Heart left ventricle (tissue), 13 donors: ENCODE measurements around the gene SSU72.

Experiments used
- POLR2A ChIP-seq, 2 donors: fragments of 450-650 bp; IDR thresholded peaks; one replicate each; pipeline ENCODE4 v1.6.1; 2017; ENCODE audit warnings: antibody characterized with exemption in 2 of 2, mild to moderate bottlenecking in 2 of 2, moderate library complexity in 2 of 2
- TF ChIP-seq, protein P1 (sequence below), 12 donors: fragments of 200-600 bp; sonication (generic) in 4 of 12; IDR thresholded peaks; one replicate each; pipeline versions ENCODE4 v1.5.0 to v1.8.0; 2018 to 2022; ENCODE audit warnings: antibody characterized with exemption in 12 of 12, mild to moderate bottlenecking in 5 of 12
- donor health status: ischemic (EF 13 %, LVEDD 7.1; RV severe dilation, severe dysfunction).
- donor health status: DM: no; HTN: yes; CAD: no.
- donor health status: DM: no; HTN: no; CAD: no.
- donor health status: ischemic (EF 25% LVEDD 6.9; RV normal size, moderate dysfunction).
- donor health status: ischemic (EF 25% LVEDD 5.7; RV mildly dilated, moderate dysfunction).
- donor health status: ischemic (EF 35%, LVEDD 5.7; RV mildly dilated, moderate dysfunction).
- donor health status: nonischemic (EF 11% LVEDD 7.7; RV severe dilation, severe dysfunction).
- donor health status: DM: yes; HTN: yes; CAD: no.
- donor health status: PGD.
- donor health status: ischemic (EF 29% LVEDD 5.4; RV normal size, mild dysfunction).
- donor health status: nonischemic (EF 23%, LVEDD 6.1; RV moderate dilation, normal function).

DNA sequence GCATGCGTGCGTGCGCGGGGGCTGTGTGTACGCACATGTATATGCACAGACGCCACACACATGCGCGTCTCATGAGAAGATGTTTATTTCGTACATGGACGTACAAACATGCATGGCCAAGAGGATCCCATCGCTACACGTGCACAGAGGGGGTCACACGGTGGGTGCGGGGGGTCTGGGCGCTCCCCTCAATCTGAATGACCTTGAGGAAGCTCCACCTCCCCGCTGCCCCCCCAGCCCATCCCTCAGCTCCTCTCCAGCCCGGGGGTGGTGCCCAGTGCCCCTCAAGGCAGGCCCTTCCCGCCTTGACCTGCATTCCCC lies 35.7 kb downstream of the SSU72 start:
- TF ChIP-seq POLR2A (IDR thresholded peaks at IDR 0.05) = no peak
- TF ChIP-seq, protein P1, sequence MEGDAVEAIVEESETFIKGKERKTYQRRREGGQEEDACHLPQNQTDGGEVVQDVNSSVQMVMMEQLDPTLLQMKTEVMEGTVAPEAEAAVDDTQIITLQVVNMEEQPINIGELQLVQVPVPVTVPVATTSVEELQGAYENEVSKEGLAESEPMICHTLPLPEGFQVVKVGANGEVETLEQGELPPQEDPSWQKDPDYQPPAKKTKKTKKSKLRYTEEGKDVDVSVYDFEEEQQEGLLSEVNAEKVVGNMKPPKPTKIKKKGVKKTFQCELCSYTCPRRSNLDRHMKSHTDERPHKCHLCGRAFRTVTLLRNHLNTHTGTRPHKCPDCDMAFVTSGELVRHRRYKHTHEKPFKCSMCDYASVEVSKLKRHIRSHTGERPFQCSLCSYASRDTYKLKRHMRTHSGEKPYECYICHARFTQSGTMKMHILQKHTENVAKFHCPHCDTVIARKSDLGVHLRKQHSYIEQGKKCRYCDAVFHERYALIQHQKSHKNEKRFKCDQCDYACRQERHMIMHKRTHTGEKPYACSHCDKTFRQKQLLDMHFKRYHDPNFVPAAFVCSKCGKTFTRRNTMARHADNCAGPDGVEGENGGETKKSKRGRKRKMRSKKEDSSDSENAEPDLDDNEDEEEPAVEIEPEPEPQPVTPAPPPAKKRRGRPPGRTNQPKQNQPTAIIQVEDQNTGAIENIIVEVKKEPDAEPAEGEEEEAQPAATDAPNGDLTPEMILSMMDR (IDR thresholded peaks at IDR 0.05) = no peak
